IMR-90 (cell line): ENCODE measurements around the gene GLRX2. TPM values are rescaled to one million over a fixed set of nuclear protein-coding genes. Genes with fewer than 3 reads are reported as not detected.

Source experiments
- ATAC-seq: fragments of 200-7000 bp; cut with Tn5 transposase; 2 replicates; pipeline ENCODE4 v1.9.1; 2020; ENCODE audit warnings: low read depth, mild to moderate bottlenecking, moderate library complexity
- BruUV-seq: library from RNA; stranded (reverse); fragments of 400-500 nt; replicated peaks from 2 replicates; lab custom pipeline; 2021; lab: Mats Ljungman, UMichigan
- CTCF ChIA-PET: fragments of 300-600 bp; formaldehyde crosslinking; extraction: SDS; loops from one replicate; lab custom pipeline; 2021; ENCODE audit warnings: antibody characterized with exemption; lab: Yijun Ruan, JAX
- POLR2A ChIA-PET: fragments of 300-600 bp; sonication (Branson Sonifier 250); formaldehyde crosslinking; loops from one replicate; lab custom pipeline; 2022; ENCODE audit warnings: antibody characterized with exemption; ENCODE audit not compliant: unreplicated experiment; lab: Charles Lee
- DNase-seq: peaks from one replicate; pipeline ENCODE4 v3.0.0; 2013
- H2AFZ ChIP-seq: replicated peaks from 2 replicates; pipeline ENCODE3; 2013; ENCODE audit warnings: low read length, mild to moderate bottlenecking; ENCODE audit not compliant: poor library complexity
- H2AK5ac ChIP-seq: 2 replicates; pipeline ENCODE4 v1.6.1; 2013; ENCODE audit warnings: low read depth, low read length, inconsistent platforms
- H2AK9ac ChIP-seq: replicated peaks from 2 replicates; pipeline ENCODE3; 2013; ENCODE audit warnings: mild to moderate bottlenecking, low read depth, low read length, moderate library complexity; ENCODE audit not compliant: poor library complexity
- H2BK120ac ChIP-seq: 2 replicates; pipeline ENCODE4 v1.6.1; 2013; ENCODE audit warnings: low read depth, low read length, inconsistent platforms
- H2BK15ac ChIP-seq: 3 replicates; pipeline ENCODE4 v1.6.1; 2013; ENCODE audit warnings: low read depth, low read length, inconsistent platforms
- H2BK20ac ChIP-seq: 2 replicates; pipeline ENCODE4 v1.6.1; 2013; ENCODE audit warnings: low read depth, mild to moderate bottlenecking, inconsistent platforms, low read length, moderate library complexity
- H2BK5ac ChIP-seq: 2 replicates; pipeline ENCODE4 v1.6.1; 2013; ENCODE audit warnings: mild to moderate bottlenecking, low read depth, low read length, inconsistent platforms; ENCODE audit not compliant: poor library complexity, severe bottlenecking
- H3K14ac ChIP-seq: replicated peaks from 2 replicates; pipeline ENCODE4 v1.6.1; 2013; ENCODE audit warnings: low read depth, low read length, inconsistent platforms
- H3K18ac ChIP-seq: 2 replicates; pipeline ENCODE4 v1.6.1; 2013; ENCODE audit warnings: low read depth, low read length, control low read depth
- H3K23ac ChIP-seq: 2 replicates; pipeline ENCODE4 v1.6.1; 2013; ENCODE audit warnings: low read depth, low read length, inconsistent platforms
- H3K27ac ChIP-seq: 2 replicates; pipeline ENCODE4 v1.5.1; 2013; ENCODE audit warnings: mild to moderate bottlenecking, control low read depth, low read length; ENCODE audit not compliant: insufficient read depth
- H3K27me3 ChIP-seq: 2 replicates; pipeline ENCODE4 v1.6.1; 2013; ENCODE audit warnings: low read length; ENCODE audit not compliant: control insufficient read depth, insufficient read depth
- H3K36me3 ChIP-seq: 2 replicates; pipeline ENCODE4 v1.6.1; 2013; ENCODE audit warnings: low read length, mixed read lengths; ENCODE audit not compliant: control insufficient read depth, insufficient read depth
- H3K4ac ChIP-seq: 2 replicates; pipeline ENCODE4 v1.6.1; 2013; ENCODE audit warnings: low read depth, low read length, inconsistent platforms
- H3K4me1 ChIP-seq: 2 replicates; pipeline ENCODE4 v1.6.1; 2013; ENCODE audit warnings: low read length, mixed read lengths; ENCODE audit not compliant: control insufficient read depth, insufficient read depth
- H3K4me2 ChIP-seq: 2 replicates; pipeline ENCODE4 v1.6.1; 2013; ENCODE audit warnings: low read depth, mild to moderate bottlenecking, control low read depth, low read length, moderate library complexity
- H3K4me3 ChIP-seq: 2 replicates; pipeline ENCODE4 v1.5.1; 2013; ENCODE audit warnings: low read depth, mild to moderate bottlenecking, control low read depth, low read length, moderate library complexity; ENCODE audit not compliant: insufficient read depth
- H3K56ac ChIP-seq: 2 replicates; pipeline ENCODE4 v1.6.1; 2013; ENCODE audit warnings: low read length, inconsistent platforms; ENCODE audit not compliant: insufficient read depth; ENCODE audit errors: extremely low read depth
- H3K79me1 ChIP-seq, 2 experiments: 2 replicates each; pipeline ENCODE4 v1.6.1; 2013; ENCODE audit warnings: low read length in 2 of 2, inconsistent platforms in 1 of 2, low read depth in 1 of 2
- H3K9ac ChIP-seq: 2 replicates; pipeline ENCODE4 v1.6.1; 2013; ENCODE audit warnings: low read depth, low read length, control low read depth
- H3K9me1 ChIP-seq: 2 replicates; pipeline ENCODE4 v1.6.1; 2013; ENCODE audit warnings: low read length, inconsistent platforms; ENCODE audit not compliant: insufficient read depth
- H3K9me3 ChIP-seq: 2 replicates; pipeline ENCODE4 v1.6.1; 2013; ENCODE audit warnings: low read length; ENCODE audit not compliant: control insufficient read depth, insufficient read depth
- H4K20me1 ChIP-seq: 2 replicates; pipeline ENCODE4 v1.6.1; 2013; ENCODE audit warnings: low read length, inconsistent platforms; ENCODE audit not compliant: insufficient read depth
- H4K5ac ChIP-seq: 2 replicates; pipeline ENCODE4 v1.6.1; 2013; ENCODE audit warnings: mild to moderate bottlenecking, low read depth, low read length, control low read depth
- H4K8ac ChIP-seq, 2 experiments: 2 replicates each; pipeline ENCODE4 v1.6.1; 2013; ENCODE audit warnings: low read depth in 2 of 2, low read length in 2 of 2, control low read depth in 1 of 2, inconsistent platforms in 1 of 2
- H4K91ac ChIP-seq: 2 replicates; pipeline ENCODE4 v1.6.1; 2013; ENCODE audit warnings: low read depth, low read length, inconsistent platforms; ENCODE audit not compliant: insufficient read depth
- CEBPB ChIP-seq: IDR thresholded peaks from 2 replicates; pipeline ENCODE4 v1.6.1; 2012; ENCODE audit warnings: low read depth, low read length, improper control_type of control experiment
- CHD1 ChIP-seq: IDR thresholded peaks from 2 replicates; pipeline ENCODE4 v1.6.1; 2012; ENCODE audit warnings: low read depth, low read length, improper control_type of control experiment
- ELK1 ChIP-seq: fragments of 150-350 bp; IDR thresholded peaks from 2 replicates; pipeline ENCODE4 v1.6.1; 2016; ENCODE audit warnings: low read depth, mild to moderate bottlenecking, low read length, moderate library complexity, borderline replicate concordance
- MAFK ChIP-seq: IDR thresholded peaks from 2 replicates; pipeline ENCODE4 v1.6.1; 2012; ENCODE audit warnings: low read depth, low read length, improper control_type of control experiment
- MXI1 ChIP-seq: IDR thresholded peaks from 2 replicates; pipeline ENCODE4 v1.6.1; 2012; ENCODE audit warnings: low read depth, mild to moderate bottlenecking, low read length, moderate library complexity, borderline replicate concordance
- POLR2A ChIP-seq: IDR thresholded peaks from 2 replicates; pipeline ENCODE4 v1.6.1; 2012; ENCODE audit warnings: mild to moderate bottlenecking, low read depth, low read length
- RAD21 ChIP-seq: IDR thresholded peaks from 2 replicates; pipeline ENCODE4 v1.6.1; 2012; ENCODE audit warnings: low read length, improper control_type of control experiment
- WGBS, 2 experiments: methylation state at CpG; one replicate each; pipeline versions ENCODE4 v1.1.5 to v1.1.7; 2013; ENCODE audit warnings: missing lambda C conversion rate in 2 of 2; ENCODE audit not compliant: insufficient read length in 1 of 2; ENCODE audit errors: extremely low coverage in 2 of 2; 5-methylcytosine and 5-hydroxymethylcytosine counted together
- dilution Hi-C: fragments of 300-500 bp; cut with HindIII; formaldehyde crosslinking; loops from one replicate; pipeline ENCODE4 v1.14.3; 2018; ENCODE audit warnings: low sequenced_read_pairs; ENCODE audit not compliant: unreplicated experiment
- in situ Hi-C: fragments of 300-500 bp; cut with MboI; formaldehyde crosslinking; loops from 3 replicates; pipeline ENCODE4 v1.14.3; 2019; ENCODE audit warnings: low sequenced_read_pairs, inconsistent platforms, mixed read lengths
- intact Hi-C: fragments of 100-400 bp; cut with micrococcal nuclease; formaldehyde crosslinking; loops from 2 replicates; pipeline ENCODE4 v1.10.0; 2022
- polyA plus RNA-seq, 3 experiments: library from polyadenylated mRNA; depleted of rRNA; stranded (reverse); fragments of >200 nt; gene quantifications; 2 replicates each; pipeline ENCODE4 v1.2.3, GENCODE V29; 2012; ENCODE audit warnings: low replicate concordance in 1 of 3
- total RNA-seq: library from RNA; depleted of rRNA; stranded (reverse); fragments of >200 nt; gene quantifications from 2 replicates; pipeline ENCODE4 v1.2.3, GENCODE V29; 2012

GLRX2 gene
- total and polyA plus RNA-seq, 2 of the 4 experiments (the other 2 are of a cell fraction): 2.0 to 15.9 TPM

DNA sequence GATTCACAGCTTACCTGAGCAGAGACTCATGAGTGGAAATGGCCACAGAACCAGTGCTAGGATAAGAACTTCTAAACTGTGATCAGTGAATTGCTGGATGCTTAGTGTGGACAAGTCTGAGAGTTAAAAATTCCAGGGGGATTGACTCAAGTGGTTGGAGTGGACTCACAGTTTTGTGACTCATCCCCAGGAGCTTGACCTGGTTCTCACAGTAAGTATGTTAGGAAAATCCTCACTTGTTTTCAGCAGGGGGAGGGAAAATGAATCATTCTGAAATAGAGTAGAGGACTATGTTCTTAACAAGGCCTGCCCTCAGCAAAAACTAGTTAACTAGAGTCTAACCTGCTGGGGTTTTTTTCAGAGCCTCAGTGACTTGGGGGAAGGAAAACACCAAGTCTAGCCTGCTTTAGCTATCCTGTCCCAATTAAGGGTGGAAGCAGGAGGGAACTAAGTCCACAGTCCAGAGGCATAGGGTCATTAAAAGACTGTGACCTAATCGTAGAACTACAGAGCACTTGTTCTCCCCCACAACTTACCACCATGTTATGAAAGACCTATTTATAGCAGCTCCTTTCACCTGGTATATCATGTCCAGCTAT is 10.5 kb upstream of the GLRX2 start (continued):
- TF ChIP-seq ELK1: no peak
- 0 out of 2 replicates have a peak, but pooled peaks have one; percentile 80 for TF ChIP-seq CHD1

DNA sequence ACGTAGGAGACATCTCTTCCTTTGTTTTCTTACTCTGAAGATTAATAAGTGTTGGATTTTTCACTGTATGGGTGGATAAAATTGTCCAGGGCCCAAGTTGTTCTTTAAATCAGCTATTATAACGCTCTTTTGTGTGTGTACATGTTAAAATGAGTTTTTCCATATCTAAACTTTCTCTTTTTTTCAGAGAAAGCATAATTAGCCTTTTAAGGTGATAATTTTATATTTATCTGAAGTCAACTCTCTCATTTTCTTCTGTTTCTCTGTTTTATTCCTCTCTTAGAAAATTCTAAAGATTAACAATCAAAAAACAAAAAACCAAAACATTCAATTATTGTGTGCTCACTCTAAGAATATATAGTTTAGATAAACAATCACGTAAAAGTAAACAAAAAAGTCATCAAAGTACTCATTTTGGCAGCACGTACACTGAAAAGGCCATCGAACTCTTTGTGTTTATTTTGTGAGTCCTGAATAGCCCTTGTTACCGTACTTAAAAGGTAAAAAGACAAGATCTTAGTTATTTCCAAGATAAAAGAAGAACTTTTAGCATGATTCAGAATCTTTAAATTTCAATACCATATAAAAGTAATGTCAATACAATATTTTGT is 9.4 kb upstream of the GLRX2 start:
- no peak for ATAC-seq
- Histone ChIP-seq H4K5ac (no peak overlapping the region), H4K91ac (no peak overlapping the region), H4K8ac (peak overlapping the region in 1 of 2 experiments; percentile 9; a peak in 1 of 4 replicates), H3K27me3 (no peaks in the 10 kb centered on the region), H3K4ac (no peak overlapping the region), H3K9ac (no peak overlapping the region), H3K27ac (peak overlapping the region; percentile 64; the same call in 1 of the 2 replicates), H2AK5ac (no peak overlapping the region), H3K23ac (no peak overlapping the region), H3K56ac (no peak overlapping the region), H3K4me2 (peak overlapping the region; percentile 48; the same call in 1 of the 2 replicates), H3K14ac (0 out of 2 replicates have a peak overlapping the region, but pooled peaks have one; percentile 14), H3K4me3 (no peak overlapping the region), H3K4me1 (peaks cover 11% of the 10 kb centered on the region), H2BK15ac (no peak overlapping the region), H3K9me3 (no peaks in the 10 kb centered on the region), H3K79me1 (peaks cover 0 to 3% of the 10 kb centered on the region in 2 experiments; a peak in 1 of 4 replicates), H2AFZ (no peak overlapping the region), H2BK120ac (peak overlapping the region; percentile 58; the same call in 1 of the 2 replicates), H3K9me1 (peaks cover 12% of the 10 kb centered on the region), H2BK5ac (peak overlapping the region; percentile 84), H3K18ac (peak overlapping the region; percentile 74; the same call in 1 of the 2 replicates), H3K36me3 (no peaks in the 10 kb centered on the region), H2AK9ac (no peak overlapping the region), H2BK20ac (peak overlapping the region; percentile 85; the same call in 1 of the 2 replicates), H4K20me1 (no peaks in the 10 kb centered on the region)
- dilution Hi-C loops (no loop called here), intact Hi-C loops (no loop called here), in situ Hi-C loops (loop anchor here (10.0 kb wide), 1 partner anchor 640 kb away; no protein-coding TSS in a partner anchor)
- TF ChIP-seq ELK1 (no peak), POLR2A (no peak), MXI1 (no peak), CHD1 (no peak), MAFK (no peak), RAD21 (no peak), CEBPB (no peak)
- no peak for DNase-seq
- POLR2A ChIA-PET: no interaction called here
- CTCF ChIA-PET: no interaction called here
- WGBS, 2 experiments: no CpG with 5 or more reads among the region's 6 CpGs
- BruUV-seq: no TSS peak
